ENCODE results near the gene PRLR. TPM values are rescaled to one million over a fixed set of nuclear protein-coding genes. Genes with fewer than 3 reads are reported as not detected.

The PRLR gene
- total RNA-seq, 1 experiment from 2014 or later: not detected

- DNase-seq (ENCODE audit: low read depth): no peak
- in situ Hi-C loops (cut with HindIII; ENCODE audit: low pct_unique_long_range_greater_than_20kb, low sequenced_read_pairs): no loop called here
Measured at GRCh38 chr5:35146406-35146805, 83.9 kb downstream of the PRLR start.

- in situ Hi-C loops (cut with HindIII; ENCODE audit: low pct_unique_long_range_greater_than_20kb, low sequenced_read_pairs): no loop called here
- no peak for DNase-seq (ENCODE audit: low read depth)
Measured at GRCh38 chr5:35145691-35146317, 84.5 kb downstream of the PRLR start.

DNA sequence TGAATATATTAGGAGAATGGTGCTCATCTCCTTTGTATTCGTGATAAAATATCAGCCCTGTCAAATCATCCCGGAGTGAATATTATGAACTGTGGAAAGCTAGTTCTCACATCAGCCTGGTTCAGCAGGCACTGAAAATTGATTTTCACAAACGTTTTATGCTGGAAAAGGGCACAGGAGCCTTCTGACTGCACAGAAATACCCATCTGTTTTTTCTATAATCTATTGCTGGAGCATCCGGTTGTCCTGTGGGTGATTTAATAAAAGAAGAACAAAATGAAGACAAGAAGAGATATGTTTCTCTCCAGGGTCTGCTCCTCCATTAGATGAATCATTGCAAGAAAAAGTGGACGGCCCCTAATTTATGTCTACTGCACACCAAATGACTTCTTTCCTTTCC is 85.3 kb downstream of the PRLR start:
- in situ Hi-C loops (cut with HindIII; ENCODE audit: low pct_unique_long_range_greater_than_20kb, low sequenced_read_pairs): no loop called here
- no peak for DNase-seq (ENCODE audit: low read depth)

DNA sequence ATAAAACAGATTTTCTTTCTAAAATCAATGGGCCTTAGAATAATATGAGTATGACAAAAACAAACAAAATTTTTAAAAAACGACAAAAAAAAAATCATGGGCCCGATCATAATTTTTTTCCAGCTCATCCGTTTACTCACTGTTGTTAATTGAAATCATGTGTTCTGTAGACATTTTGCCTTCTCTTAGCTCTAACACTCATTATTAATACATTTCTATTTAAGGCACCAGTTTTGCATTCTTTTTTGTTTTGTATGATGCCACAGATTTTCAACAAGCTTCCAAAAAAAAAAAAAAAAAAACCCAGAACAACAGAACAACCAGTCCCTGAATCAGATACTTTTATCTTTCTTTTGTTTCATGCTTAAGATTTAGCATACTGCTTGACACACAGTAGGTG is 86.4 kb downstream of the PRLR start:
- no peak for DNase-seq (ENCODE audit: low read depth)
- in situ Hi-C loops (cut with HindIII; ENCODE audit: low pct_unique_long_range_greater_than_20kb, low sequenced_read_pairs): no loop called here

DNA sequence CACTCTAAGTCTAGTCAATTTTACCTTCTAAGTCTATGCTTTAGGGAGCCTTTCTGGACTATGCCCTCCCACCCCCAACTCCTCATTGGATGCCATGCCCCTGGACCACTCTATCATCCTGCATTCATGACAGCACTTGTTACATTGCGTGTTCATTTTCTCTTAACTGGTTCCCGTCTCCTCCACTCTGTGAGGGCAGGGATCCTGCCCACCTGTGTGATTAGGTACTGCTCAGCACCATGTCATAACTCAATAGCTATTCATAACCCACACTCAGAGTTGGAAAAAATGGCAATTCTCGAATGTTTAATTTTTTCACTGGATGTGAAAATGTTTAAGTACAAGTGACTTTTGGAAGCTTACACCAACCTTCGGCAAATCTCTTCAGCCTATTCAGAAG is 88.5 kb downstream of the PRLR start:
- in situ Hi-C loops (cut with HindIII; ENCODE audit: low pct_unique_long_range_greater_than_20kb, low sequenced_read_pairs): no loop called here

DNA sequence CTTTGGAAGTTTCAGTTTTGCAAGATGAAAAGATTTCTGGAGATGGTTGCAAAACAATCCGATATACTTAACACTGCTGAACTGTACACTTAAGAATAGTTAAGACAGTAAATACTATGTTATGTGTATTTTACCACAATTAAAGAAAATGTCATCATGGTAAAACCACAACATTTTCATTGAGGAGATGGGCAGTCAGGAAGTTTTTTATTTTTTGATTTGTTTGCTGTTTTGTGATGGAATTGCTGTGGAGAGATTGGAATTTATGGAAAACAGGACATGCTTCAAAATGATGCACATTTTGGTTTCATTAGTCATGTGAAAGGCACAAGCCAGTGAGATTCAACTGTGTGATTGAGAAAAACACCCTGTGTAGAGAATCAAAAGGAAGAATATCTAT is 92.1 kb downstream of the PRLR start:
- no peak for DNase-seq (ENCODE audit: low read depth)
- in situ Hi-C loops (cut with HindIII; ENCODE audit: low pct_unique_long_range_greater_than_20kb, low sequenced_read_pairs): no loop called here

More for the DNA sequence above, 88.5 kb downstream of the PRLR start:
- no peak for DNase-seq (ENCODE audit: low read depth)

- in situ Hi-C loops (cut with HindIII; ENCODE audit: low pct_unique_long_range_greater_than_20kb, low sequenced_read_pairs): no loop called here
Measured at GRCh38 chr5:35136386-35136785, 93.9 kb downstream of the PRLR start.

DNA sequence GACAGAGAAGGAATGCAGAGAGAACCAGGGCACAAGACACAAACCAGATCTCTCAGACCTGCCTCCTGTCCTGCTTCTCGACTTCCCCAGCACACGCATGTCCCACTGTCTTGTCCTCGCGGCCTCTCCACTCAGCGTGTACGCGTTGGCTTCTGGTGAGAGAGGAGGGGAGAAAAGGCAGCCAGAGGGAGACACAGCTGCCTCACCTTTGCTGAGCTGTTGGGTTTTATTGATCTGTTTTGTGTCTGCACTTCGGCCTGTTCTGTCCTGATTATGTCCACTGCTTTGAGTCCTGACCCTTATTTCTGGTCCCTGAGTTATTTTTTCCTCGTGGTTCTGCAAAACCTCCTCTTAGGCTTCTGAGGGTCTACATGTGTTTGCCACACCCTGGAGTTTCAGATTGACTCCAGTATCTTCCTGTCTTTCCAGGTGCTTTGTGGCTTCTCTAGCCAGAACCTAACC is 95.0 kb downstream of the PRLR start:
- in situ Hi-C loops (cut with HindIII; ENCODE audit: low pct_unique_long_range_greater_than_20kb, low sequenced_read_pairs): no loop called here

More at GRCh38 chr5:35136386-35136785, 93.9 kb downstream of the PRLR start:
- no peak for DNase-seq (ENCODE audit: low read depth)

GRCh38 chr5:35134278-35135030 is 95.8 kb downstream of the PRLR start:
- in situ Hi-C loops (cut with HindIII; ENCODE audit: low pct_unique_long_range_greater_than_20kb, low sequenced_read_pairs): no loop called here
- no peak for DNase-seq (ENCODE audit: low read depth)

More for the DNA sequence above, 95.0 kb downstream of the PRLR start:
- no peak for DNase-seq (ENCODE audit: low read depth)

DNA sequence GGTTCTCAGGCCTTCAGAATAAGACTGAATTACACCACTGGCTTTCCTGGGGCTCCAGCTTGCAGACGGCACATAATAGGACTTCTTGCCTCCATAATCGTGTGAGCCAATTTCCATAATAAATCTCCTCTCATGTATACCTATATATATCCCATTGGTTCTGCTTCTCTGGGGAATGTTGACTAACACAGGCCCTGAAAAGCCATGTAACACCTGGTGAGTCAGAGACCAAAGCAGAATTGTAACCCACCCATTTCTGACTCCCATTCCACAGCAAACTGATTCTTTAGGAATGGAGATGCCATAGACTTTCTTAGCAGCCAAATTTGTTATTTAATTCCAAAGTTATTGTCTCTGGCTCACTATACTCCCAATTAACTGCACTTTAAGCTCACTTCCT is 97.1 kb downstream of the PRLR start:
- in situ Hi-C loops (cut with HindIII; ENCODE audit: low pct_unique_long_range_greater_than_20kb, low sequenced_read_pairs): no loop called here
- no peak for DNase-seq (ENCODE audit: low read depth)

DNA sequence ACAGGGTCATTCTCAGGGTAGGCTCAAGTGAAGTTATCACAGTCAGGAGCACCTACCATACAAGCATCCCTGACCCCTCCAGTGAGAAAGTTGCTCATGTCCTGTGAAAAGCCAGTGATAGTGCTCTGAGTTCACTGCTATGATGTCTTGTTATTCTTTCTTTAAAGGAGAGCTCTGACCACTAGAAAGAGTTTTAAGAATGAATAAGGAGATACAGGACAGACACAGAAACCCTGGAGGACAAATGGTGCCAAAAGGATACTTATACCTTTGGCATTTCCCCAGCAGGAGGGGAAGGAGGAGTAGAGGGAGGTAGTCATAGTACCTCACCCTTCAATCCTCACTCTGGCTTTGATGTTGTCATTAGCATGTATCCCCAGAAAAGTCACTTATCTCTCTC is 98.6 kb downstream of the PRLR start:
- in situ Hi-C loops (cut with HindIII; ENCODE audit: low pct_unique_long_range_greater_than_20kb, low sequenced_read_pairs): no loop called here
- no peak for DNase-seq (ENCODE audit: low read depth)

- DNase-seq (ENCODE audit: low read depth): no peak
- in situ Hi-C loops (cut with HindIII; ENCODE audit: low pct_unique_long_range_greater_than_20kb, low sequenced_read_pairs): no loop called here
Measured at GRCh38 chr5:35129921-35130485, 100.3 kb downstream of the PRLR start.

GRCh38 chr5:35129276-35129675 is 101.0 kb downstream of the PRLR start:
- in situ Hi-C loops (cut with HindIII; ENCODE audit: low pct_unique_long_range_greater_than_20kb, low sequenced_read_pairs): no loop called here
- no peak for DNase-seq (ENCODE audit: low read depth)

DNA sequence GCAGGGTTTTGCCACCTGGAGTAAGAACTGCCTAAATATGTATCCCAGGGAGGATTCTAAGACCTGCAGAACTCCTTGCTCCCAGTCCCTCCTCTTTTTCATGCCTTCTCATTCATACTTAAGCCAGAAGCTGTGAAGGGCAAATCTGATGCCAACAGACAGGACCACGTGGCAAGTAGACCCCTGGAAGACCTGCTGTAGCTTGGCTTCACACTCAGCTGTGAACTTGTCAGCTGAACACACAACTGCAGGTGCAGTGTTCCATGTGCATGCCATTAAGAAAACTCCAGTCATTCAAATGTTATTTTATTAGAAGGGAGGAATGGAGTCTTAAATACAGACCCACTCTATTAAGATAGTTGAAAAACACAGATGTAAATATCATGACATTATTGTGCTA is 103.3 kb downstream of the PRLR start:
- DNase-seq (ENCODE audit: low read depth): no peak
- in situ Hi-C loops (cut with HindIII; ENCODE audit: low pct_unique_long_range_greater_than_20kb, low sequenced_read_pairs): no loop called here

DNA sequence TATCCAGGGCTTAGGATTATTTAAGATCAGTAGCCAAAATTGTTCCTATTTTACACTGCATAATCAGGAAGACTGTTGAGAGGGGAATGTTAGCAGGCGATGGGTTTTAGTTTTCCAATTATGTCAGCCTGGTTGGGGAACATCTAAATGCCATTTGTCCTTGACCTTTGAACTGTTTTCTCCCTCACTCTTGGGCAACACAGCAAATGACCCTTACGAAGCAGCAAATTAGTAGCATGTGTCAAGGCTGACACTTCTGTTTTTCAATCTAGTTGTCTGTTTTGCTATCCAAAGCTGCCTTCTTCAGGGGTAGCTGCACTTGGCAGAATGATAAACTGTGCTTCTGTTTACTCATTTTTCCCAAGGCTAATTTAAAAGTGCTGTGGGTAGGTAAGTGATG is 104.5 kb downstream of the PRLR start:
- no peak for DNase-seq (ENCODE audit: low read depth)
- in situ Hi-C loops (cut with HindIII; ENCODE audit: low pct_unique_long_range_greater_than_20kb, low sequenced_read_pairs): no loop called here

GRCh38 chr5:35124932-35125331 is 105.4 kb downstream of the PRLR start:
- in situ Hi-C loops (cut with HindIII; ENCODE audit: low pct_unique_long_range_greater_than_20kb, low sequenced_read_pairs): no loop called here
- DNase-seq (ENCODE audit: low read depth): no peak

GRCh38 chr5:35122819-35123218 is 107.5 kb downstream of the PRLR start:
- DNase-seq (ENCODE audit: low read depth): no peak
- in situ Hi-C loops (cut with HindIII; ENCODE audit: low pct_unique_long_range_greater_than_20kb, low sequenced_read_pairs): no loop called here

DNA sequence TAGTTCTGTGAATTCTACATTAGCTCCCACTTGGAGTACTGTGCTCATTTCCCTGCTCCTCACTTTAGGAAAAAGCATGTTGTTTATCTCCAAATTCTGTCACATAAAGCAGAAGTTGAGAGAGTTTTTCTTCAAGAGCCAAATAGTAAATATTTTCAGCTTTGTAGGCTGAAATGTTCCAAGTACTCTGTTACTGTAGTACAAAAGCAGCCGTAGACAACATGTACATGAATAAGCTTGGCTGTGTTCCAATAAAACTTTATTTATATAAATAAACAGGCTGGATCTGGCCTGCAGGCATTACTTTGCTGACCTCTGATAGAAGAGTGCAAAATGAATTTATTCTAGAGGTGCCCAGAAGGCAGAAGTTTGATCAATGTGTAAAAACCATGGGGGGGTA is 109.6 kb downstream of the PRLR start:
- in situ Hi-C loops (cut with HindIII; ENCODE audit: low pct_unique_long_range_greater_than_20kb, low sequenced_read_pairs): no loop called here
- no peak for DNase-seq (ENCODE audit: low read depth)

DNA sequence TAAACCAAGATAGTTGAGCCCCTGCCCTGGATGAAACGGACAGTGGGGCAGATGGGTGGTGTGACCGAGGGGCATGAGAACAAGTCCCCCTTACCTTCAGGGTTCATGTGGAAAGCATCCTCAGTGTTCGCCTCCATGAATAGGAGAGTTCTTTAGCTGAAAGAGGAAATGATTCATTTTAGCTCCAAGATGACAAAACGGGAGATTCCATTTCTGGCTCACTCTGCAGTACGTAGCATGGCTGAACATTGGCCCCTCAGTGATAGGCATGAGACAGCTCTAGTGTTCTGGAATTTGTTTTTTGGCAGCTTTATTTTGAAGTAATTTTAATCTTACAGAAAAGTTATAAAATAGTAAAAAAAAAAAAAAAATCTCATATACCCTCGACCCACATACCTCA is 112.3 kb downstream of the PRLR start:
- no peak for DNase-seq (ENCODE audit: low read depth)
- in situ Hi-C loops (cut with HindIII; ENCODE audit: low pct_unique_long_range_greater_than_20kb, low sequenced_read_pairs): no loop called here

GRCh38 chr5:35115920-35116319 is 114.4 kb downstream of the PRLR start:
- no peak for DNase-seq (ENCODE audit: low read depth)
- in situ Hi-C loops (cut with HindIII; ENCODE audit: low pct_unique_long_range_greater_than_20kb, low sequenced_read_pairs): no loop called here

All from Caki2 (cell line).